H9 (cell line): ENCODE measurements around the gene HPCAL1. TPM values are rescaled to one million over a fixed set of nuclear protein-coding genes. Genes with fewer than 3 reads are reported as not detected.

Source experiments
- DNase-seq: peaks from one replicate; pipeline ENCODE4 v3.0.0-alpha.2; 2017
- H2AFZ ChIP-seq: one replicate; pipeline ENCODE4 v1.6.1; 2013; ENCODE audit warnings: mild to moderate bottlenecking, low read length, control low read depth, moderate library complexity
- H2AK5ac ChIP-seq: 2 replicates; pipeline ENCODE4 v1.6.1; 2013; ENCODE audit warnings: low read length, control low read depth, mixed read lengths; ENCODE audit not compliant: insufficient read length
- H2BK120ac ChIP-seq: one replicate; pipeline ENCODE4 v1.6.1; 2013; ENCODE audit warnings: low read depth, mild to moderate bottlenecking, low read length, control low read depth, inconsistent platforms; ENCODE audit not compliant: poor library complexity, severe bottlenecking
- H2BK12ac ChIP-seq: 2 replicates; pipeline ENCODE4 v1.6.1; 2013; ENCODE audit warnings: low read length, control low read depth, mixed read lengths, low read depth; ENCODE audit not compliant: insufficient read length
- H2BK15ac ChIP-seq: 2 replicates; pipeline ENCODE4 v1.6.1; 2013; ENCODE audit warnings: low read depth, low read length, control low read depth
- H2BK20ac ChIP-seq: one replicate; pipeline ENCODE4 v1.6.1; 2013; ENCODE audit warnings: low read depth, mild to moderate bottlenecking, low read length, control low read depth, inconsistent platforms; ENCODE audit not compliant: poor library complexity, severe bottlenecking
- H2BK5ac ChIP-seq: 2 replicates; pipeline ENCODE4 v1.6.1; 2013; ENCODE audit warnings: low read length, control low read depth, mixed read lengths; ENCODE audit not compliant: insufficient read length
- H3K14ac ChIP-seq: 2 replicates; pipeline ENCODE4 v1.6.1; 2013; ENCODE audit warnings: low read length, control low read depth; ENCODE audit not compliant: insufficient read depth
- H3K18ac ChIP-seq: 2 replicates; pipeline ENCODE4 v1.6.1; 2013; ENCODE audit warnings: low read depth, mild to moderate bottlenecking, mixed read lengths, low read length, control low read depth; ENCODE audit not compliant: insufficient read length
- H3K23ac ChIP-seq: 2 replicates; pipeline ENCODE4 v1.6.1; 2013; ENCODE audit warnings: low read length, control low read depth, mixed read lengths, low read depth; ENCODE audit not compliant: insufficient read length
- H3K23me2 ChIP-seq: 2 replicates; pipeline ENCODE4 v1.6.1; 2013; ENCODE audit warnings: low read depth, mild to moderate bottlenecking, mixed read lengths, low read length, control low read depth; ENCODE audit not compliant: insufficient read length, poor library complexity, severe bottlenecking
- H3K27ac ChIP-seq: 2 replicates; pipeline ENCODE4 v1.5.1; 2013; ENCODE audit warnings: low read length, control low read depth, mixed read lengths, low read depth; ENCODE audit not compliant: insufficient read length
- H3K27me3 ChIP-seq: 2 replicates; pipeline ENCODE4 v1.6.1; 2013; ENCODE audit warnings: low read length, control low read depth, inconsistent platforms; ENCODE audit not compliant: insufficient read depth
- H3K4ac ChIP-seq: 2 replicates; pipeline ENCODE4 v1.6.1; 2013; ENCODE audit warnings: low read depth, mild to moderate bottlenecking, control low read depth, inconsistent platforms, low read length, moderate library complexity
- H3K4me1 ChIP-seq: 2 replicates; pipeline ENCODE4 v1.6.1; 2013; ENCODE audit warnings: low read length, control low read depth, inconsistent platforms; ENCODE audit not compliant: insufficient read depth
- H3K4me2 ChIP-seq: 2 replicates; pipeline ENCODE4 v1.6.1; 2013; ENCODE audit warnings: low read length, control low read depth, mixed read lengths; ENCODE audit not compliant: insufficient read length, insufficient read depth
- H3K56ac ChIP-seq: 2 replicates; pipeline ENCODE4 v1.6.1; 2013; ENCODE audit warnings: low read depth, mild to moderate bottlenecking, mixed read lengths, low read length, control low read depth; ENCODE audit not compliant: insufficient read length
- H3K79me1 ChIP-seq: 2 replicates; pipeline ENCODE4 v1.6.1; 2013; ENCODE audit warnings: low read depth, mild to moderate bottlenecking, moderate library complexity, low read length, control low read depth, inconsistent platforms; ENCODE audit not compliant: insufficient read depth, poor library complexity, severe bottlenecking
- H3K79me2 ChIP-seq: 2 replicates; pipeline ENCODE4 v1.6.1; 2013; ENCODE audit warnings: low read length, control low read depth, inconsistent platforms; ENCODE audit not compliant: insufficient read depth
- H3K9ac ChIP-seq: 2 replicates; pipeline ENCODE4 v1.6.1; 2013; ENCODE audit warnings: low read length, control low read depth, mixed read lengths; ENCODE audit not compliant: insufficient read length; ENCODE audit errors: extremely low read depth
- H3K9me3 ChIP-seq: one replicate; pipeline ENCODE4 v1.6.1; 2013; ENCODE audit warnings: low read depth, low read length, inconsistent platforms; ENCODE audit not compliant: control insufficient read depth
- H3T11ph ChIP-seq: one replicate; pipeline ENCODE4 v1.6.1; 2013; ENCODE audit warnings: mild to moderate bottlenecking, low read length, control low read depth, inconsistent platforms
- H4K20me1 ChIP-seq: one replicate; pipeline ENCODE4 v1.6.1; 2013; ENCODE audit not compliant: control insufficient read depth, insufficient read length, insufficient read depth
- H4K5ac ChIP-seq: 2 replicates; pipeline ENCODE4 v1.6.1; 2013; ENCODE audit warnings: low read depth, mild to moderate bottlenecking, mixed read lengths, low read length, control low read depth; ENCODE audit not compliant: insufficient read length
- H4K8ac ChIP-seq: replicated peaks from 2 replicates; pipeline ENCODE4 v1.6.1; 2013; ENCODE audit warnings: low read length, control low read depth, mixed read lengths, low read depth; ENCODE audit not compliant: insufficient read length
- H4K91ac ChIP-seq: 2 replicates; pipeline ENCODE4 v1.6.1; 2013; ENCODE audit warnings: low read depth, mild to moderate bottlenecking, moderate library complexity, mixed read lengths, low read length, control low read depth; ENCODE audit not compliant: insufficient read length
- H3K27ac Mint-ChIP-seq, 3 experiments: 2 replicates in 2 of 3; 3 replicates in 1 of 3; pipeline ENCODE4 v1.8.0; 2020 to 2021; ENCODE audit warnings: mixed read lengths in 3 of 3, mild to moderate bottlenecking in 1 of 3, moderate library complexity in 1 of 3
- H3K27me3 Mint-ChIP-seq: 2 replicates; pipeline ENCODE4 v1.8.0; 2021; ENCODE audit warnings: low read depth, mild to moderate bottlenecking, moderate library complexity, mixed read lengths
- H3K36me3 Mint-ChIP-seq, 3 experiments: 2 replicates in 2 of 3; 3 replicates in 1 of 3; pipeline ENCODE4 v1.8.0; 2020 to 2021; ENCODE audit warnings: low read depth in 3 of 3, mixed read lengths in 3 of 3; ENCODE audit not compliant: insufficient read depth in 1 of 3
- H3K4me1 Mint-ChIP-seq, 2 experiments: 2 replicates each; pipeline ENCODE4 v1.8.0; 2020; ENCODE audit warnings: mixed read lengths in 2 of 2
- H3K4me3 Mint-ChIP-seq, 2 experiments: 2 replicates in 1 of 2; 3 replicates in 1 of 2; pipeline ENCODE4 v1.8.0; 2020 to 2021; ENCODE audit warnings: mild to moderate bottlenecking in 2 of 2, mixed read lengths in 2 of 2, moderate library complexity in 1 of 2
- H3K9me3 Mint-ChIP-seq, 2 experiments: 2 replicates in 1 of 2; 3 replicates in 1 of 2; pipeline ENCODE4 v1.8.0; 2020; ENCODE audit warnings: mild to moderate bottlenecking in 2 of 2, mixed read lengths in 2 of 2, moderate library complexity in 1 of 2
- WGBS: extraction: QIAGEN DNeasy Blood & Tissue Kit; methylation state at CpG from one replicate; pipeline ENCODE4 v1.1.7; 2013; ENCODE audit warnings: missing lambda C conversion rate, low lambda C conversion rate, mixed read lengths; ENCODE audit not compliant: insufficient read length; ENCODE audit errors: extremely low coverage; 5-methylcytosine and 5-hydroxymethylcytosine counted together
- total RNA-seq: library from RNA; stranded (reverse); gene quantifications from 2 replicates; pipeline ENCODE4 v1.2.1, GENCODE V29; 2021
- TF ChIP-seq, protein P1 (sequence below): fragments of 200-600 bp; sonication (generic); conservative IDR thresholded peaks from 3 replicates; pipeline ENCODE4 v1.8.0; 2021; ENCODE audit warnings: antibody characterized with exemption, mild to moderate bottlenecking

HPCAL1 gene
- total RNA-seq, 1 experiment from 2014 or later = 4.7 TPM

GRCh38 chr2:10367472-10368439, 65.1 kb downstream of the HPCAL1 start:
- Histone ChIP-seq H3K23ac (no peak overlapping the region), H4K8ac (no peak overlapping the region), H2BK5ac (no peak overlapping the region), H3K79me2 (peaks cover 2% of the 10 kb centered on the region; the same call in 1 of the 2 replicates), H3K79me1 (no peaks in the 10 kb centered on the region), H3K18ac (no peak overlapping the region), H3K27ac (no peak overlapping the region), H3K27me3 (no peaks in the 10 kb centered on the region), H4K91ac (no peak overlapping the region), H3T11ph (no peak overlapping the region), H2AK5ac (no peak overlapping the region), H4K20me1 (no peaks in the 10 kb centered on the region), H2AFZ (no peak overlapping the region), H3K14ac (no peak overlapping the region; the same call in 1 of the 2 replicates), H4K5ac (no peak overlapping the region), H2BK12ac (no peak overlapping the region), H2BK20ac (no peak overlapping the region), H3K9me3 (no peaks in the 10 kb centered on the region), H3K4ac (no peak overlapping the region), H3K9ac (no peak overlapping the region), H3K4me1 (no peaks in the 10 kb centered on the region), H3K56ac (no peak overlapping the region), H2BK120ac (no peak overlapping the region), H3K23me2 (no peaks in the 10 kb centered on the region), H2BK15ac (no peak overlapping the region), H3K4me2 (no peak overlapping the region)
- no peak for DNase-seq
- Mint-ChIP-seq H3K4me1 (peaks cover 2 to 9% of the 10 kb centered on the region in 2 experiments; a peak in 3 of 4 replicates), H3K9me3 (no peaks in the 10 kb centered on the region; a peak in 1 of 5 replicates), H3K27me3 (no peaks in the 10 kb centered on the region), H3K4me3 (no peak overlapping the region), H3K36me3 (no peaks in the 10 kb centered on the region), H3K27ac (0 out of 7 replicates have a peak overlapping the region, but pooled peaks of 1 of the 3 experiments have one; percentile 49)
- no CpG with 5 or more reads among the region's 16 CpGs for WGBS
- TF ChIP-seq, protein P1, sequence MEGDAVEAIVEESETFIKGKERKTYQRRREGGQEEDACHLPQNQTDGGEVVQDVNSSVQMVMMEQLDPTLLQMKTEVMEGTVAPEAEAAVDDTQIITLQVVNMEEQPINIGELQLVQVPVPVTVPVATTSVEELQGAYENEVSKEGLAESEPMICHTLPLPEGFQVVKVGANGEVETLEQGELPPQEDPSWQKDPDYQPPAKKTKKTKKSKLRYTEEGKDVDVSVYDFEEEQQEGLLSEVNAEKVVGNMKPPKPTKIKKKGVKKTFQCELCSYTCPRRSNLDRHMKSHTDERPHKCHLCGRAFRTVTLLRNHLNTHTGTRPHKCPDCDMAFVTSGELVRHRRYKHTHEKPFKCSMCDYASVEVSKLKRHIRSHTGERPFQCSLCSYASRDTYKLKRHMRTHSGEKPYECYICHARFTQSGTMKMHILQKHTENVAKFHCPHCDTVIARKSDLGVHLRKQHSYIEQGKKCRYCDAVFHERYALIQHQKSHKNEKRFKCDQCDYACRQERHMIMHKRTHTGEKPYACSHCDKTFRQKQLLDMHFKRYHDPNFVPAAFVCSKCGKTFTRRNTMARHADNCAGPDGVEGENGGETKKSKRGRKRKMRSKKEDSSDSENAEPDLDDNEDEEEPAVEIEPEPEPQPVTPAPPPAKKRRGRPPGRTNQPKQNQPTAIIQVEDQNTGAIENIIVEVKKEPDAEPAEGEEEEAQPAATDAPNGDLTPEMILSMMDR = no peak
